H1 (cell line): ENCODE measurements around the gene ADPRS. TPM values are rescaled to one million over a fixed set of nuclear protein-coding genes. Genes with fewer than 3 reads are reported as not detected.

ENCODE experiments used
- CTCF ChIA-PET: fragments of 300-600 bp; sonication (Branson Sonifier 250); formaldehyde crosslinking; loops from one replicate; lab custom pipeline; 2021; ENCODE audit not compliant: partially characterized antibody; lab: Charles Lee
- POLR2A ChIA-PET: fragments of 300-600 bp; sonication (Branson Sonifier 250); formaldehyde crosslinking; loops from one replicate; lab custom pipeline; 2021; ENCODE audit warnings: inconsistent platforms; ENCODE audit not compliant: partially characterized antibody; lab: Charles Lee
- DNase-seq, 2 experiments: peaks; one replicate each; pipeline versions ENCODE4 v3.0.0 to v3.0.0-alpha.2; 2010 to 2022; ENCODE audit warnings: low spot score in 2 of 2, low read depth in 1 of 2, mixed read lengths in 1 of 2
- FAIRE-seq: peaks from 2 replicates; lab custom pipeline; 2011; peaks lifted over from hg19 to GRCh38; lab: Jason Lieb, UNC
- H2AFZ ChIP-seq: 2 replicates; pipeline ENCODE4 v1.8.1; 2012; ENCODE audit warnings: low read length, inconsistent platforms
- H2AK5ac ChIP-seq: 2 replicates; pipeline ENCODE4 v1.6.1; 2013; ENCODE audit warnings: low read depth, low read length
- H2BK120ac ChIP-seq: replicated peaks from 2 replicates; pipeline ENCODE3; 2013; ENCODE audit warnings: low read depth, low read length, inconsistent platforms
- H2BK12ac ChIP-seq: 2 replicates; pipeline ENCODE4 v1.6.1; 2013; ENCODE audit warnings: low read depth, low read length
- H2BK15ac ChIP-seq: 2 replicates; pipeline ENCODE4 v1.6.1; 2013; ENCODE audit warnings: low read length
- H2BK20ac ChIP-seq: 2 replicates; pipeline ENCODE4 v1.6.1; 2013; ENCODE audit warnings: low read length
- H2BK5ac ChIP-seq: 2 replicates; pipeline ENCODE4 v1.6.1; 2013; ENCODE audit warnings: low read depth, low read length
- H3K14ac ChIP-seq: 2 replicates; pipeline ENCODE4 v1.6.1; 2013; ENCODE audit warnings: inconsistent platforms; ENCODE audit not compliant: insufficient read length
- H3K18ac ChIP-seq: 2 replicates; pipeline ENCODE4 v1.6.1; 2013; ENCODE audit warnings: low read length; ENCODE audit errors: extremely low read depth
- H3K23ac ChIP-seq: 2 replicates; pipeline ENCODE4 v1.6.1; 2013; ENCODE audit warnings: inconsistent platforms; ENCODE audit not compliant: insufficient read length
- H3K23me2 ChIP-seq: 2 replicates; pipeline ENCODE4 v1.6.1; 2013; ENCODE audit warnings: low read depth, low read length
- H3K27ac ChIP-seq: 2 replicates; pipeline ENCODE4 v1.6.1; 2011; ENCODE audit warnings: low read depth, low read length, inconsistent platforms
- H3K27me3 ChIP-seq, 4 experiments: replicated peaks in 1 of 4; 1 replicate in 1 of 4; 2 replicates in 3 of 4; pipeline versions ENCODE4 v1.6.1 to v1.8.1; 2011 to 2013; ENCODE audit warnings: low read length in 3 of 4, mild to moderate bottlenecking in 3 of 4, inconsistent platforms in 2 of 4, mixed read lengths in 2 of 4, moderate library complexity in 1 of 4; ENCODE audit not compliant: control insufficient read depth in 3 of 4, insufficient read depth in 3 of 4; ENCODE audit errors: extremely low read depth in 1 of 4
- H3K36me3 ChIP-seq, 4 experiments: 2 replicates each; pipeline versions ENCODE4 v1.6.1 to v1.8.1; 2011 to 2013; ENCODE audit warnings: mild to moderate bottlenecking in 4 of 4, low read length in 3 of 4, moderate library complexity in 2 of 4, control low read depth in 1 of 4, inconsistent platforms in 1 of 4; ENCODE audit not compliant: insufficient read depth in 4 of 4, control insufficient read depth in 2 of 4
- H3K4ac ChIP-seq: replicated peaks from 2 replicates; pipeline ENCODE3; 2013; ENCODE audit warnings: low read length, low read depth, mixed read lengths, inconsistent platforms; ENCODE audit not compliant: insufficient read length
- H3K4me1 ChIP-seq, 4 experiments: replicated peaks in 1 of 4; 1 replicate in 1 of 4; 2 replicates in 3 of 4; pipeline versions ENCODE4 v1.6.1 to v1.8.1; 2011 to 2013; ENCODE audit warnings: low read length in 3 of 4, inconsistent platforms in 2 of 4, mixed read lengths in 1 of 4; ENCODE audit not compliant: insufficient read depth in 4 of 4, control insufficient read depth in 3 of 4
- H3K4me2 ChIP-seq, 2 experiments: 2 replicates each; pipeline versions ENCODE4 v1.6.1 to v1.8.1; 2011 to 2013; ENCODE audit warnings: low read depth in 2 of 2, low read length in 2 of 2, control low read depth in 1 of 2, inconsistent platforms in 1 of 2, mild to moderate bottlenecking in 1 of 2; ENCODE audit not compliant: insufficient read depth in 1 of 2
- H3K4me3 ChIP-seq, 4 experiments: fragments of 200-600, 300-600 bp in 1 of 4; sonication (generic), shearing (Covaris generic), sonication (Bioruptor Twin) in 1 of 4; 2 replicates each; pipeline versions ENCODE4 v1.5.1 to v1.8.1; 2011 to 2016; ENCODE audit warnings: low read length in 4 of 4, low read depth in 3 of 4, control low read depth in 2 of 4, inconsistent platforms in 2 of 4, mild to moderate bottlenecking in 2 of 4, mixed read lengths in 1 of 4, moderate library complexity in 1 of 4; ENCODE audit not compliant: insufficient read depth in 2 of 4; ENCODE audit errors: extremely low read depth in 1 of 4
- H3K56ac ChIP-seq: replicated peaks from 2 replicates; pipeline ENCODE3; 2013; ENCODE audit warnings: low read depth, mild to moderate bottlenecking, mixed read lengths, low read length, inconsistent platforms; ENCODE audit not compliant: insufficient read length
- H3K79me1 ChIP-seq: 2 replicates; pipeline ENCODE4 v1.6.1; 2013; ENCODE audit warnings: low read depth, low read length, control low read depth
- H3K79me2 ChIP-seq, 2 experiments: 2 replicates each; pipeline versions ENCODE4 v1.6.1 to v1.8.1; 2012 to 2013; ENCODE audit warnings: low read length in 2 of 2, mild to moderate bottlenecking in 2 of 2, inconsistent platforms in 1 of 2; ENCODE audit not compliant: insufficient read depth in 2 of 2, control insufficient read depth in 1 of 2
- H3K9ac ChIP-seq, 4 experiments: replicated peaks in 1 of 4; 1 replicate in 1 of 4; 2 replicates in 3 of 4; pipeline versions ENCODE4 v1.6.1 to v1.8.1; 2011 to 2013; ENCODE audit warnings: low read depth in 3 of 4, low read length in 3 of 4, control low read depth in 2 of 4, mild to moderate bottlenecking in 2 of 4, moderate library complexity in 2 of 4, inconsistent platforms in 1 of 4; ENCODE audit errors: extremely low read depth in 1 of 4
- H3K9me3 ChIP-seq, 2 experiments: 2 replicates each; pipeline versions ENCODE4 v1.6.1 to v1.8.1; 2012 to 2013; ENCODE audit warnings: mild to moderate bottlenecking in 2 of 2, moderate library complexity in 2 of 2, control low read depth in 1 of 2, inconsistent platforms in 1 of 2, low read depth in 1 of 2, low read length in 1 of 2, mixed read lengths in 1 of 2; ENCODE audit not compliant: insufficient read depth in 2 of 2
- H4K20me1 ChIP-seq, 2 experiments: replicated peaks in 1 of 2; 2 replicates each; pipeline versions ENCODE3 to v1.8.1; 2011 to 2013; ENCODE audit warnings: inconsistent platforms in 2 of 2, low read length in 2 of 2, mild to moderate bottlenecking in 1 of 2; ENCODE audit not compliant: insufficient read depth in 2 of 2, control insufficient read depth in 1 of 2
- H4K5ac ChIP-seq: 2 replicates; pipeline ENCODE4 v1.6.1; 2013; ENCODE audit warnings: low read length, low read depth, mixed read lengths, inconsistent platforms; ENCODE audit not compliant: insufficient read length
- H4K8ac ChIP-seq: 2 replicates; pipeline ENCODE4 v1.8.0; 2013; ENCODE audit warnings: mild to moderate bottlenecking, moderate library complexity, low read length, inconsistent platforms; ENCODE audit not compliant: insufficient read depth; ENCODE audit errors: extremely low read depth
- H4K91ac ChIP-seq: replicated peaks from 2 replicates; pipeline ENCODE3; 2013; ENCODE audit warnings: low read length, mixed read lengths, inconsistent platforms; ENCODE audit not compliant: insufficient read length
- ASH2L ChIP-seq: fragments of 200-600, 300-600 bp; sonication (generic); IDR thresholded peaks from one replicate; pipeline ENCODE4 v1.7.1; 2017; ENCODE audit warnings: low read length
- BACH1 ChIP-seq: IDR thresholded peaks from 2 replicates; pipeline ENCODE4 v1.6.1; 2012; ENCODE audit warnings: low read length, improper control_type of control experiment
- EP300 ChIP-seq, 2 experiments: IDR thresholded peaks; 1 replicate in 1 of 2; 2 replicates in 1 of 2; pipeline ENCODE4 v1.6.1; 2011 to 2012; ENCODE audit warnings: low read depth in 2 of 2, low read length in 2 of 2, mild to moderate bottlenecking in 2 of 2, borderline replicate concordance in 1 of 2, inconsistent platforms in 1 of 2, moderate library complexity in 1 of 2
- KDM4A ChIP-seq: IDR thresholded peaks from one replicate; pipeline ENCODE4 v1.7.1; 2012; ENCODE audit warnings: low read depth, mild to moderate bottlenecking, moderate library complexity, low read length, inconsistent platforms; ENCODE audit not compliant: severe bottlenecking
- MAFK ChIP-seq: IDR thresholded peaks from 2 replicates; pipeline ENCODE4 v1.6.1; 2012; ENCODE audit warnings: low read depth, mild to moderate bottlenecking, improper control_type of control experiment, low read length
- MAX ChIP-seq: IDR thresholded peaks from 2 replicates; pipeline ENCODE4 v1.6.1; 2012; ENCODE audit warnings: inconsistent platforms
- RBBP5 ChIP-seq: IDR thresholded peaks from 2 replicates; pipeline ENCODE4 v1.7.1; 2012; ENCODE audit warnings: low read depth, mild to moderate bottlenecking, inconsistent platforms, low read length, moderate library complexity, borderline replicate concordance
- SIN3A ChIP-seq, 2 experiments: IDR thresholded peaks in 1 of 2; conservative IDR thresholded peaks in 1 of 2; 2 replicates each; pipeline ENCODE4 v1.6.1; 2011 to 2012; ENCODE audit warnings: low read length in 2 of 2, improper control_type of control experiment in 1 of 2, low read depth in 1 of 2, mild to moderate bottlenecking in 1 of 2
- SIX5 ChIP-seq: IDR thresholded peaks from 2 replicates; pipeline ENCODE4 v1.6.1; 2011; ENCODE audit warnings: mild to moderate bottlenecking, low read depth, low read length
- SUZ12 ChIP-seq: fragments of 200-600 bp; sonication (generic); IDR thresholded peaks from 2 replicates; pipeline ENCODE4 v1.6.1; 2012; ENCODE audit warnings: mild to moderate bottlenecking, inconsistent platforms, low read length, moderate library complexity, mixed read lengths
- TBP ChIP-seq: IDR thresholded peaks from 2 replicates; pipeline ENCODE4 v1.6.1; 2011; ENCODE audit warnings: low read depth, low read length, improper control_type of control experiment
- WGBS, 2 experiments: shearing (Covaris generic) in 1 of 2; methylation state at CpG; one replicate each; pipeline versions ENCODE4 v1.1.6 to v1.1.7; 2013 to 2015; ENCODE audit warnings: low lambda C conversion rate in 2 of 2, mixed read lengths in 2 of 2, inconsistent platforms in 1 of 2, low coverage in 1 of 2, missing lambda C conversion rate in 1 of 2; ENCODE audit not compliant: insufficient replicate concordance in 2 of 2, insufficient coverage in 1 of 2, insufficient read length in 1 of 2; ENCODE audit errors: extremely low coverage in 1 of 2, missing lambda C conversion rate in 1 of 2; 5-methylcytosine and 5-hydroxymethylcytosine counted together
- polyA plus RNA-seq, 7 experiments: library from polyadenylated mRNA; depleted of rRNA in 3 of 7; stranded (reverse) in 5 of 7; unstranded in 2 of 7; fragments of >200 nt in 5 of 7; fragments of 200-250 nt in 2 of 7; gene quantifications; 1 replicate in 5 of 7; 2 replicates in 1 of 7; 4 replicates in 1 of 7; pipeline versions ENCODE4 v1.2.1 to v1.2.3, GENCODE V29; 2011 to 2013; ENCODE audit warnings: missing spikeins in 2 of 7, mixed read lengths in 2 of 7
- total RNA-seq: library from RNA; stranded (reverse); fragmentation: NEBNext Ultra II Directional; extraction: Animal tissue kit (Norgen Biotek cat#: 25700); gene quantifications from 2 replicates; pipeline ENCODE4 v1.2.1, GENCODE V29; 2021
- TF ChIP-seq, protein P1 (sequence below): IDR thresholded peaks from 2 replicates; pipeline ENCODE4 v1.6.1; 2011; ENCODE audit warnings: low read length, improper control_type of control experiment

The ADPRS gene
- total and polyA plus RNA-seq, 2 of the 8 experiments (the other 6 are each of a cell fraction or from before 2014, with no cell fraction given): 22.9 to 38.1 TPM

GRCh38 chr1:36112823-36113222 is 24.1 kb downstream of the ADPRS start:
- TF ChIP-seq SUZ12 (no peak), KDM4A (no peak), BACH1 (no peak), TBP (no peak), SIN3A (conservative IDR thresholded peaks at IDR 0.05 in 1 of 2, IDR thresholded peaks at IDR 0.05 in 1 of 2; ENCODE audit: low read depth in 1 of 2, low read length in 2 of 2) (no peak), SIX5 (no peak), ASH2L (no peak), MAX (no peak), MAFK (no peak), RBBP5 (no peak), EP300 (IDR thresholded peaks at IDR 0.05; ENCODE audit: borderline replicate concordance in 1 of 2, low read depth in 2 of 2, low read length in 2 of 2) (no peak)
- TF ChIP-seq, protein P1, sequence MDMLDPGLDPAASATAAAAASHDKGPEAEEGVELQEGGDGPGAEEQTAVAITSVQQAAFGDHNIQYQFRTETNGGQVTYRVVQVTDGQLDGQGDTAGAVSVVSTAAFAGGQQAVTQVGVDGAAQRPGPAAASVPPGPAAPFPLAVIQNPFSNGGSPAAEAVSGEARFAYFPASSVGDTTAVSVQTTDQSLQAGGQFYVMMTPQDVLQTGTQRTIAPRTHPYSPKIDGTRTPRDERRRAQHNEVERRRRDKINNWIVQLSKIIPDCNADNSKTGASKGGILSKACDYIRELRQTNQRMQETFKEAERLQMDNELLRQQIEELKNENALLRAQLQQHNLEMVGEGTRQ: no peak
- H3K56ac ChIP-seq: no peak overlapping the region
- no peak overlapping the region for H3K23ac ChIP-seq
- H3K4me2 ChIP-seq: no peak overlapping the region
- ChIA-PET POLR2A (interaction anchor here (0.9 kb wide), 1 partner anchor 10 kb away, joined by 4 read pairs; no protein-coding TSS in a partner anchor), CTCF (interaction anchor here (2.0 to 32.6 kb wide), 3 partner anchors 13 to 25 kb away, joined by 8 to 738 read pairs (median 74); no protein-coding TSS in a partner anchor)
- H3K27ac ChIP-seq: no peak overlapping the region
- H4K91ac ChIP-seq: no peak overlapping the region
- H2BK20ac ChIP-seq: no peak overlapping the region
- no peak overlapping the region for H3K4me3 ChIP-seq
- no peak for FAIRE-seq
- H2AK5ac ChIP-seq: no peak overlapping the region
- H3K79me1 ChIP-seq: no peaks in the 10 kb centered on the region
- DNase-seq: no peak
- H3K18ac ChIP-seq: no peak overlapping the region
- no peaks in the 10 kb centered on the region for H3K9me3 ChIP-seq
- no peak overlapping the region for H2BK120ac ChIP-seq
- H3K4me1 ChIP-seq: peaks cover 0 to 4% (median 0%) of the 10 kb centered on the region in 4 experiments; a peak in 1 of 7 replicates
- H2BK12ac ChIP-seq: no peak overlapping the region
- H2BK5ac ChIP-seq: no peak overlapping the region
- WGBS, 2 experiments: 92% methylated on average over 9 of the region's 9 CpGs; no CpG with 5 or more reads in 1 of the 2 experiments
- H3K9ac ChIP-seq: no peak overlapping the region
- H4K20me1 ChIP-seq: no peaks in the 10 kb centered on the region
- H3K27me3 ChIP-seq: no peaks in the 10 kb centered on the region; a peak in 1 of 7 replicates
- H2BK15ac ChIP-seq: no peak overlapping the region
- no peak overlapping the region for H3K14ac ChIP-seq
- H3K23me2 ChIP-seq: no peaks in the 10 kb centered on the region
- no peak overlapping the region for H3K4ac ChIP-seq
- no peak overlapping the region for H4K5ac ChIP-seq
- no peaks in the 10 kb centered on the region for H3K79me2 ChIP-seq
- H2AFZ ChIP-seq: no peak overlapping the region
- no peak overlapping the region for H4K8ac ChIP-seq
- no peaks in the 10 kb centered on the region for H3K36me3 ChIP-seq
